Measurements from ENCODE around the gene NAV2.

NAV2 gene

DNA sequence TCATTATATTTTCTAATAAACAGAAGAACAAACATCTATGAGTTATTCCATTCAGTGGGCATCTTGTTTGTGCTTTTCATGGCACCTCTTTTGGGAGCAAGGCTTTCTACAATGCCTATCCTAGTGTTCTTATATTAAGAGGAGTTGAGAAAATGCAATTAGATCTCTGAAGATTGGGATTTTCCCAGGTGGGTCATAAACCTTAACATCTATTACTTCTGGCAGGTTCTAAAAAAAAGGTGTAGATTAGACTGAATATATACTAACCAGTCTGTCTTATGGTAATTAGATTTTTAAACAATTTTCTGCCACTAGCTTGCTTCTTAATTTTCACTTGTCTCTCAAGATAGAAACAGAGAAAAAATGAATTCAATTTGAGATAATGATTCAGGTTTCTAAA, 128.3 kb downstream of the NAV2 start:
- no peak for DNase-seq

DNA sequence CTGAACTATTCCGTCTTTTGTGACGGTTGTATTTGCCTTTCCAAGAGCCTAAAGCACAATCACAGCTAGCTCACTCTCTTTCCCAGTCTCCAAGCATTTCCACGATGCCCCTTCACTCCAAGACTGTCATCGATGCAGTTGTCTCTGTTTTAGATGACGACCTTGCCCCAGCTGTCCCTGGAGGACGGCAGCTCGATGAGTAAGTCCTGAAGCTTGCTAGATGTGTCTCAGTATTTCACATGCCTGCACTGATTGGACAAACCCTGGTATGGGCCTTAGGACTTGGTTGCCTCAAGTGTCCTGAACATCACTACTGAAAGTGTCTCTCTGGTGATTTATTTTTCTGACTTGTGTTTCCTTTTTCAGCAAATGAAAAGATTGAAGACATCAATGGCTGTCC, 129.9 kb downstream of the NAV2 start:
- DNase-seq: no peak

DNA sequence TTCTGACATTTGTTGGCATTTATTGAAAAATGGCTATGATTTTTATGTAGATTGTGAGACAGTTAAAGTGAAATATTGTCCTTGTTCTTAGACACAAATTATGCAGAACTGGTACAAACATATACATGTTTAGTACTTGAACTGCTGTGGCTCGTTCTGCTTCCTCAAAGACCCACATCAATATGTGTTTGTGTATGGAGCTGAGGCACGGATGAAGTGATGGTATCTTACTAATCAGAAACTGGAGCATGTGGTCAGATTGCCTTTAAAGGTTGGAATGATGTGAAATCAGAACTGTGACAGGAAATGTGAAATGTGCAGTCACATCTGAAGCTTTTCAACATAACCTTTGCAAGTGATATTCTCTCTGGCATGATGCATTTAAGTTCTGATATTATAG, 130.4 kb downstream of the NAV2 start:
- DNase-seq: no peak

DNA sequence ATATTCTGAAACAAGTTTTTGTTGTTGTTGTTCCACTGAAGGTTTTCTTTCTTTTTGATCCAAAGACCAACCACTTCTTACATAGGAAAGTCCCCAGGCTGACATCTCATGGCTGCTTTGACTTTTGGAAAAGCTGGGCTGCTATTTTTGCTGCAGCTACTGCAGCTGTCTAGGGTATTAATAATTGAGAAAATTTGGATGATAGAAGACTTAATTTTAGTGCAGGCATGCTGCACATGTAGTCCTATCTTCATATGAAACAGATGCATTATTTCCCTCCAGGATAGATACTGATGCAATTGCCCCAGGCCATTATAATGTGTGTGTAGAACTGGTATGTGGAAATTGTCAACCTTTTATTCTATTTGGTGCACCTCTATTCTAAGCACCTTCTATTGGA, 131.4 kb downstream of the NAV2 start:
- DNase-seq: no peak

DNA sequence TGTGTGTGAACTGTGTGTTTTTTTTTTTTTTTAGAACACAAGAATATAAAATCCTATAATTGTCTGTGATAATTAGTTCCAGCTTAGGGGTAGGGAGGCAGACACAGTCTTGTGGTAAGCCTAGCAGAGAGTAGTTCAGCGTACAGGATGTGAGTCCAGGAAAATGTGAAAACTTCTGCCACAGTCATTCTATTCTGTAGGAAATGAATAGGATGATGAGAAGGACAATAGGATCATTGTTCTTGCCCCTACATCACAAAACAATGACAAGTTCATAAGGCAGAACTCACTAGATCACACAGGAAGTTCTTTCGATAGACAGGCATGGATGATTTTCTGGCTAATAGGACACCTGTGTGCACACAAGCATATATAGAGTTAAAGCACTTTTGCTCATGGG, 132.2 kb downstream of the NAV2 start:
- no peak for DNase-seq

DNA sequence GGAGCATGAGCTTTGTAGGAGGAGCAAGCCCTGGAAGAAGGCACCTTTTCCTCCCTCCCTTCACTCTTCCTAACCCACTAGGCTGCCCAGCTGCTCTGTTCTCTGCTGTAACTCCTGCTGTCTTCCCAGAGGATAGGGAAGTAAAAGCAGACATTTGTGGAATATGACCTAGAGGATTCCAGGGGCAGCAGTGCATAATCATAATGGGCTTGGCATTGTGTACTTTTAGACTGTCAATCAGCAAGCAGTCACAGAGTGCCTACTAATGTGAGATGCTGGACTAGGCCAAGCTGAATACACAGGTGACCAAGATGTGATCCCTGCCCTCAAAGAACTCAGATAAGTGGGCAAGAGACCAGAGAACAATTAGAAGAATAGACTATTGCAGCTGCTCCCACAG, 133.0 kb downstream of the NAV2 start:
- DNase-seq: no peak

DNA sequence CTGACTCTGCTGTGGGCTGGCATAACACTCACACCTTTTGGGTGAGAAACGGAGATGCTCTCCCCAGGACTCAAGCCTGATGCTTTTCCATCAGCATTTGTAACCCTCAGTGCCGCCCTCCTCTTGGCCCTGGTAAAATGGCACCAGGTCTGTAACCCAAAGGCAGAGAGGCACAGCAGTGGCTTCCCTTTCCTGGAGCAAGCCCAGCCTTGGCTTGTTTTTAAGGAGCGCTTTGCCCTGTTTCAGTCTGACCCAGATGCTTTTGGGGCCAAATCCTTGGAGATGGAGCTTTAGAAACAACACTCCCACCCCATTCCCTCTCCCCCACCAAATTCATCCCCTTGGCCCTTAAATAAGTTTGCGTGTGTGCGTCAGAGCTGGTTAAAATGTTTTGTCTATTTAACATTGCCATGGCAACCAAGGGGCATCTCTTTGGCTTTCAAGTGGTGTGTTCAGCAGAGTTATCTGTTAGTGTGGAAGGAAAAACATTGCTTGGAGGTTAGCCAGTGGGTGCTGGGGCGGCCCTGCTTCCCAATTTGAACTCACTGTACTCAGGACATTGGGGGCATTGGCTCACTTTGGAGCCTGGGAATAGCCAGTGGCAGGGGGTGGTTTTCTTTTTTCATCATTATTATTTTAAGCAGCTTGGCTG, 134.1 kb downstream of the NAV2 start:
- DNase-seq: no peak

DNA sequence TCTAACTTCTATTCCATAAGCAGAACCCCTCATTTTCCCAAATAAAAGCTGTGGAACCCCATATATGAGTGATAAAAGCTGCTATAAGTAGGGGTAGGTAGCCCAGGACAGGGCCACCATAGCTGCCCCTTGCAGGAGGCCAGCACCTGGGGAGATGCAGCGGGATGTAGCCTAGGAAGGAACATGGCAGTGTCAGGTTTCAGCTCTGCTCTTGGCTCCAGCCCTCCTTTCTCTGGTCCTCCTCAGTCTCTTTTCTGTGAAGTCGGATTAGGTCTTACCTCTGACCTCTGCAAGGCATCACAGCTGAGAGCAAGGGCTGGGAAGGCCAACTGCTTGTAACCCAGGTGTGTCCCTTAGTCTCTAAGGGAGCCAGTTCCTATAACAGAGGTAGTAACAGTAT, 135.6 kb downstream of the NAV2 start:
- no peak for DNase-seq

DNA sequence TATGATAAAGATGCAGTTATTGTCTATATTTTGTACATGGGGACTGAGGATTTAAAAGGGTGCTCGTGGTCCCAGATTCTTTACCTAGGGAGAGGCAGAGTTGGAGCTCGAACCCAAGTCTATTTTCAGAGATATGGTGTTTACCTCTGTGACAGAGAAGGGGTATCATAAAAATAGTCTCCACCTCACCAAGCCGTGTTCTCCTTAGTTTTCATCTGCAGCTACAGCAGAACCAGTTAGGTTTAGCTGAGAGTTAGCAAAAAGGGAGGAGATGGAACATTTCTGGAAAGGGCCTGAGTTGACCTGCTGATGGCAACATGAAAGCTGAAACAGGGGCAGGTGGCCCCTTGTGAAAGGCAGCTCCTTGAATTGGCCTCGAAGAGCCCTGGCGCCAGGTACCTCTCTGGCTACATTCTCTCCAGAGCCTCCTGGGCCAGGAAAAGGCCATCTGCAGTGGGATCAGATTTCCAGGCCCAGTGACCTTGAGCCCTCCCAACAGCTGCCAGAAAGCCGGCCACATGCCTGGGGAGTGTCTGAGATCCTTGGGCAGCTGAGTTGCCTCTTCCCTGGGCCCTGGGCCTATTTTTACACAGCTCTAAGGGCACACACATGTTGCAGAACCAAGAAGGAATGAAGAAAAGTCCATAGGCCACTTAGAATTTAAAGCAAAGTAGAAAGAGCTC, 136.6 kb downstream of the NAV2 start:
- DNase-seq: no peak

DNA sequence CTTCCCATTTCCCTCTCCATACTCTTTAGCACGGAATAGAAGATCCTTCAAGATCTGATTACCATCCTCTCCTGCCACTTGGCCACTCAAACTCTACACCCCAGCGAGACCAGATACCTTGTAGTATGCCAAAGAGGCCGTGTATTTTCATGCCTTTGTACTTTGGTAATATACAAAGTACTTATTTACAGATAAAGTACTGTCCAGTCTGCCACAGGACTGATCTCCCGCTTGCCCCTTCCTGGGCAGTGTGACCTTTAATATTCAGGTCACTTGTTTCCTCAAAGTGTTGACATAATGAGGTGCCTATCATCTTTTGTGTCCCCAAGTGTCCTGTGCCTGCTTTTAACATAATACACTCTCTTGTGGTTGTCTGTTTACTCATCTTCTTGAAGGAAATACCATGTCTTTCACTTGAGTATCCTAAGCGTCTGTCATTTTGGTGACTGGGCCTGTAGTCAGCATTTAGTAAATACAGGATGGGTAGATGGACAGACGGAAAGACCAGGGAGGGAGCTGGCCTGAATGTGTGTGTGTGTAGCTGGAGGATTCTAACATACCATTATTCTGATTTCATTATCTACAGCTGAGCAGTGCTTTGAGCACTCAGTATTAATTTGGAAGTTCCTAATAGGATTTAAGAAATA, 137.4 kb downstream of the NAV2 start:
- DNase-seq: no peak

DNA sequence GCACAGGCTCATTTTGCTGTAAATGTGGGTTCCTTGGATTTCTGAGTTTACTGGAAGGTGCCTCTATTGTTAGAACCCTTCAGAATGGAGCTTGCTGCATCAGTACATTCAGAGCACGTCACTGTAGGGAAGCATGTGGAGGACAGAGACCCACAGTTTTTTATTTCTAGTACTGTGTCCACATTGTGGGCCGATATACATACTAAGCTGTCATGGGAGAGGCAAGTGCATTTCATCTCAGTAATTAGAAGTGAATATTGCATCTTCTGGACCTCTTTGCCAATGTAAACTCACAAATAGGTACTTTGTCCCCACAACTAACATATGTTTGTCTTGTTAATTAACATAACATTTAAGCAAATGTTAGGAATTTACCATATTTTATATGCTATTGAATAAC, 139.7 kb downstream of the NAV2 start:
- DNase-seq: no peak

DNA sequence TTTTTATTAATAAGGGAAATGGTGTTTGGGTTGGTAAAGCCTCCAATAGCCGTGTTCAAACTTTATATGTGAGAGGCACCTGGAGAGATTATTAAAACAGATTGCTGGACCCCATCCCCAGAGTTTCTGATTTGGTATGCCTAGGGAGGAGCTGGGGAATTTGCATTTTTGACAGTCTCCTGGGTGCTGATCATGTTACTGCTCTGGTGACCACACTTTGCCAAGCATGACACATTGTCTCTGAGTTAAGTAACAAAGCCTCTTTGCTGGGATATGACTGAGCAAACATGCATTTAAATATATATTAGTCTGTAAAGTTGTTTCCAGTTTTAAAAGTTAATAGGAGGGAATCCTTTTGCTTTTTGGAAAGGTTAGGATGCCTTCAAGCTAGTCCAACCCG, 140.4 kb downstream of the NAV2 start:
- DNase-seq: no peak

DNA sequence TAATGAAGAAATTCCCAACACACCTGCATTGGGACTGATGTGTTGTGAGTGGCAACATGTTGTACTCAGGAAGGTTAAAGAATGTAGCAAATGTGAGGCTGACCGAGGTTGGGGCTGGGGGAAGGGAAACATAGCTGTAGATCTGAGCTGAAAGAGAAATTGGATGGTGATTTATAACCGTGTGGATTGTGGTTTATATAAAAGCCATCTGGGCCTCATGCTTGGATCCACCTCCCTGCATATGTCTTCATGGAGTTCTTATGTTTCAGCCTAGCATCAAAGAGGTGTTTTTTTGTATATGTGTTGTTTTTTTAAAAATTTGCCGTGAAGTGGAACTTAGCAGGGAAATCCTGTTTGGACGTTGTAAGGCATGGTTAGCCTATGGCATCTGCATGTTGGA, 141.3 kb downstream of the NAV2 start:
- DNase-seq: no peak

DNA sequence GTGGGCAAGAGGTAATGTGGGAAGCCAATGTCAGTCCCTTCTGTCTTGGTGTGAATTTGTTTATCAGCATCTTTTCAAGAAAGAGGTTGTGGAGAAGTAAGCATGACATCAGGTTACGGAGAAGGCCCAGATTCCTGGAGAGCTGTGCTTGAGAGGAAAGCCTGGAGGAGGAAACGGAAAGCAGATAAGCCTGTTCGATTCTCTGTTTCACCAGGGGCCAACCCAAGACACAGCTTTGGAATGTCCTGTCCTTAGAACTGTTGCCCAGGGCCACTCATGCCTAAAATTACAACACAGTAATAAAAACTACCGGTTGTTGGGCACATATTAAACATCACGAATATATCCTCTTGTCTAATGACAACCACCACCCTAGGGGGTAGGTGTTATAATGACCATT, 148.5 kb downstream of the NAV2 start:
- DNase-seq: no peak

DNA sequence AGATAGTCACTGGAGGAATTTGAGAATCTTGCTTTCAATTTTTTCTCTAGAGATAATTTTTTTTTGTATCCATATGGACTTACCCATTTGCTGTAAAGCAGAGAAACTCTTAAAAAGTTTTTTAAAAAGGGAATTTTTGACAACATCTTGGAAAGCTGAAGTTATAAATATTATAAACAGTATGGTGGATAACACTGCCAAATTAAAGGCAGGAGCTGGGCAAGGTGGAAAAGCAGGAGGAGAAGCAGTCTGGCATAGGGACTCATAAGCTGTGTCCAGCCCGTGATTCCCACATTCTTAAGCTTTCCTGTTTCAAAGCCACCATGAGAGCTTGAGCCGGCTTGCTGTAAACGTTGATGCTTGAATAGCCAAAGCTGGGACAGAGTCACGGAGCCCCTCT, 149.5 kb downstream of the NAV2 start:
- DNase-seq: no peak

DNA sequence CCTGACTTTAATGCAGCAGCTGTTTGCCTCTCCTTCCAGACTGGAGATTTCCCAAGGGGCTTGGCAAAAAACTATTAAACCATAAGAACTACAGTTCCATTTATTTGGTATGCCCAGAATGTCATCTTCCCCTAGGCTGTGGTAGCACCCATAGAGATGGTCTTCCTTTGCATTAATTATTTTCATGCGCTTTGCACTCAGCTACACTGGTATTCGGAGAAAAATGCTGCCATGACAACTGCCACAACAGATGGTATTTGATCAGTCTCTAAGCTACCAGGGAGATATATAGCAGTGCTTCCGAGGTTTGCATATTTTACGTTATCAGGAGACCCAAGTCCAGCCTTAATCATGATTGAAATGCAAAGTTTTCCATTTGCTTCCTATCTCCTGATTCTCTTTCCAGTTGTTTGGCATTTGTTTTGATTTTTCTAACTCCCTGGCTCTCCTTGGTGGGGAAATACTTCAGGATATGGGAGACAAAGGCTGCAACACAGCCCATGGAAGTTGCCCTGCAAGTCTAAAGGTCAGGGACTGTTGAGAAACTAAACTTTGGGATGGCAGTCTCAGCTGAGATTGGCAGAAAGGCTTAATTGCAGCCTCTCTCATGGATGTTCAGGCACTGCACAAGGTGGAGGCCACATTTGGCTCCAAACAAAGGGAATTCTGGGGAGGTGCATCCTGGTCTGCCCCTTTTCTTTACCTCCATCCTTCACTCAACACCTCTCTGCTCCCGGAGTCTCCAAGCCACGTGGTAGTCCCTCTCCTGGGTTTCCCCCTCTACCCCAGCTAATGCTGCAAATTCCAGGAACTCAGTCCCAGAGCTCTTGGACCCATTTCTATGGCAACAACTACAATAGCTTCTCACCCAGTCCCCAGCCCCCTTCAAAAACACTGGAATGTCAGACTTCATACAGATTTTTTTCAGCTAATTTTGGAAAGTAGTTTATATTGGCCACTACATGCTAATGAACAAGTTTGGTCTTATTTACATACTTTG, 151.8 kb downstream of the NAV2 start:
- DNase-seq: no peak

DNA sequence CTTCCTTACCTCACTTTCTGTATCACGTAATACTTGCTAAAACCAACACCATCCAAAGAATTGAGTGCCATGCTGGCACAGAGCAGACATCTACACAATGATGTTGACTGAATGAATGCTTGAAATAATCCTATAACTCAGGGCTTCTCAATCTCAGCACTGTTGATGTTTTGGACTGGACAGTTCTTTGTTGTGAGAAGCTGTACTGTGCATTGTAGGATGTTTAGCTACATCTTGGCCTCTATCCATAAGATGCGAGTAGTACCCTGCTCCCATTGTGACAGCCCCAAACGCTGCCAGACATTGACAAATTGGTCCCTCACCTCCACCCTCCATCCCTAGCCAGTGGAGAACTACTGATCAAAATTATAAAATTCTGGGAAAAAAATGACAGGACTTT, 153.4 kb downstream of the NAV2 start:
- DNase-seq: no peak

DNA sequence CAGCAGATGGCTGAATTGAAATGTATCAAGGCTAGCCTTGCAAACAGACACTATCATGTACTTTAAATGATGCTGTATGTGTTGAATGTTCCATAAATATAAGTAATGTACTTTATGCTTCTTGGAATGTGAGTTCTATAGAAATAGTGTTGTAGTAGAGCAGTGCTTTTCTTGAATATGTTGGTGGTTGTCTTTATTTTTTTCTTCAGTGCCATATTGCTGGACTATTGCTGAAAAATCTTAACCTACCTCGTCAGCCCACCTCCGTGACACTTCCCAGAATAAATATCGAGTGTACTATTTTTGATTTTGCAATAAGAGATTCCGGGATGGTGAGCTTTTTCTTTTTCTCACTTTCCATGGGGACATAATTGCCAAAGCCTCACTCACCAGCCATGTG, 153.9 kb downstream of the NAV2 start:
- DNase-seq: no peak

DNA sequence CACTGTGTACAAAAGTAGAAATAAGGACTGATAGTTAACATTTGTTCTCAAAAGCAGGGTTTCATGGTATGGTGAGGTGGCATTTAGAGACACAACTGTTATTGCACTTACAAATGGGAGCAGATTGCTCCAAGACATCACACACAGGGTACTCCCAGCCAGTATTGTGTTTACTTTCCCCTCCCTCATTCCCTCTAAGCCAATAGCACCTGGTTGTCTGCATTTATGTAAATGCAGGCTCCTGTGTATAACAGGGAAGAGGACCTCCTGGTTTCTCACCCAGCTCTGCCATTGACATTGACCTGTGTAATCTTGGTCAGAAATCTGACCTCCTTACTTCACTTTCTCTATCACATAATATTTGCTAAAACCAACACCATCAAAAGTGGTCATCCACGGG, 154.4 kb downstream of the NAV2 start:
- no peak for DNase-seq

DNA sequence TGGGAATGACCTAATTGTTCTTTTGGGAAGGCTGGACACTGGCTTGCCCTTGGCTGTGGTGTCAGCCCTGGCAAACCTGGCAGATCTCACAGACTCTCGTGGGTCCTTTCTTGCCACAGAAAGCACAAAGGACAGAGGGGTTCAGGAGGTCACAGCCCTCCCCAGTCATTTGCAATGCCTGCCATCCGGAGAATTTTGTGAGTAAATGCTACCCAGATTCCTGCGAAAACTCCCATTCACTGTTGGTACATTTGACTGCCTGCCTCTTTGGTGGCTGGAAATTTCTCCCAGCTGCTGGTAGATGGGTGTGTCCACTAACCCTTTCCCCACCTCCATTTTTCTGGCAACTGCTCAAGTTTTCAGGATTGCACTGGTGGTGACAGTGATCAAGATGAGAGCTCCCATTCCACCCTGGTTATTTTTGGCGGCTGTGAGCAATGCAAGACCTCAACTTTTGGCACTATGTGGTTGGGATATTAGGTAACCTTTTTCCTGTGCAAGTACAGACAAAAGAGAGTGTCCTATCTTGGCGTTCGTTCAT, 155.7 kb downstream of the NAV2 start:
- DNase-seq: no peak

DNA sequence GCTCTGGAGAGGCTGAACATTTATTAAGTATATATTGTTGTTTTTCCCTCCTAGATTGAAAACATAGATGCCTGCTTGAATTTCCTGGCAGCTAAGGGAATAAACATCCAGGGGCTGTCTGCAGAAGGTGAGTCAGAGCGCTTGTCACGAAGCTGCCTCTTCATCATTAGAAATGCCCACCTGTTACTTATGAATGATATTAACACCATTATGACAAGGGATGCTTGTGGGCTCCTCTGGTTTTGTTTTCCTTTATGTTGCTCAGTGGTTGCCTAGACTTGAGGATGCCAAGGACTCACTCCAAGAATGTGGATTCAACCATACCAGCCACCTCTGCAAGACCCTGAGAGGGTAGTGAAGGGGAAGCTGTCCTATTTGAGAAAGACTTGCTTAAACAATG, 156.2 kb downstream of the NAV2 start:
- no peak for DNase-seq

DNA sequence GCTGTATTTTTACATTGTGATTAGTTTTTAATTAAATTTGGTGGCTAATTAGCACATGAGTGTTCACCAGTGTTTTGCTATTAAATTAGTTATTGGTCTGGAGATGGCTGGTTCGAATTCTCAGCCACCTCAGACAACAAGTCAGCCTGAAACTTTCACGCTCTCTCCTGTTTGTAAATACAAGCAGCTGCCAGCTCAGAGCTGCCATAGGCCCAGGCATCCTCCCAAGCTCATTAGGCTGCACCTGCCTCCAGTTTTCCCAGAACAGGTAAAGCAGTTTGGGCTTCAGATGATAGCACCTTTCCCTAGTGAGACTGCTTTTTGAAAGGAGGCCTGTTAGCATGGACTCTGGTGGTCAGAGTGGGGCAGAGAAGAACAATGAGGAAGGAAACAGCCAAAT, 156.8 kb downstream of the NAV2 start:
- DNase-seq: no peak

DNA sequence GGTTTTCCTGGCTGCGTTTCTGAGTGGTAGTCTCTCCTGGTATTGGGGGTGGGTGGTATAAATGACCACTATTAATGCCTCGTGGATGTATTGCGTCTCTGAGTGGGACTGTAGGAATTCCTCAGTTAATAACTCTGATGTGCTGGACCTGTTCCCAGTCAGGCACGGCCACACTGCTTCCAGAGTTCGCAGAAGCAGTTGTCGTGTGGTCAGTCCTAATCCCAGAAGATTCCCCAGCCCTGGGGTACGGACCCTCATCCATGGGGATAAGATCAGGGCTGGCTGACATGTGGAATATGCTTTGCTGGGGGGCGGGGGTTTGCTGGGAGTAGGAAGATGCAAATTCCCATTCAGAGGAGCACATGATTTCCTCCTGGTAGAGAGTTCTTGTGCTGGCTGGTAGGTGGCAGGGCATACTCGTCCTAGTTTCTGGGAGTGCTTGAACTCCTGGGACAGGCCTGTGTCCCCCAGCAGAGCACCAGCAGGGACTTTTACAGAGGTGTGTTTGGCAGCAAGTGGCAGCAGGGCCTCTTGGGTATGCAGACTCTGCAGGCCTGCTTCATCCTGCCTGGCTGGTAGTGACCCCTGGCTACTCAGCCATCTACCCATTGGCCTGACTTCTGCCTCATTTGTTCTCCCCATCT, 157.4 kb downstream of the NAV2 start:
- no peak for DNase-seq

Measured in CD4-positive, alpha-beta T cell treated with Interleukin-10 for 1 hour (primary cell).